ENCODE results near the gene OR6K2.

- TF ChIP-seq CTCF (IDR thresholded peaks at IDR 0.05; ENCODE audit: low read depth, low read length, poor library complexity, severe bottlenecking), result no peak
- TF ChIP-seq EZH2phosphoT487 (IDR thresholded peaks at IDR 0.05; ENCODE audit: borderline replicate concordance, low read length), result no peak
Measured at GRCh38 chr1:158694596-158694995, 5.9 kb downstream of the OR6K2 start.

Data from DOHH2 (cell line).